Measurements from ENCODE around the gene TSC22D1.

TSC22D1 gene

DNA sequence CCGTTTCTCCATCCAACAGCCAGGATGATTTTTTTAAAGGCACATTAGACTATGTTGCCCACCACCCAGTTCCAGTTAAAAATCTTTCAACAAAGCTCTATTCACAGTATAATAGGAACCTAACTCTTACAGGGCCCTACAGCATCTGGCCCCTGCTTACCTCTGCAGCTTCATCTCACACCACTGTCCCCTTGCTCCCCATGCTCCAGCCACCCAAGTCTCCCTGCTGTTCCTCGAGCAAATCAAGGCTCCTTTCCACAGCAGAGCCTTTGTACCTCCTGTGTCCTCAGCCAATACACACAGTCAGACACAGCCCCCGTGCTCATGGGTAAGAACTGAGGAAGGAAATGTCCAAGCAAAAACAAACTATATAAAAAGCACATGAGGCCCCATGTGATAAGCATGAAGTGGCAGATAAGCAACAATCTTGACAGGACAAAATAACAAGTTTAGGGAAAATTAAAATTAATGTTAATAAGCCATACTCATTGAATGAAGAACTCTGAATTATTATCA, 67.5 kb downstream of the TSC22D1 start:
- no peaks in the 10 kb centered on the region for H3K27me3 Mint-ChIP-seq
- no peaks in the 10 kb centered on the region for H3K4me1 Mint-ChIP-seq (ENCODE audit: low read depth)
- no peak overlapping the region for H3K27ac Mint-ChIP-seq
- H3K4me3 Mint-ChIP-seq, result no peak overlapping the region
- H3K9me3 Mint-ChIP-seq, result no peaks in the 10 kb centered on the region
- intact Hi-C loops (cut with micrococcal nuclease), result no loop called here
- H3K36me3 Mint-ChIP-seq (ENCODE audit: low read depth), result no peaks in the 10 kb centered on the region

DNA sequence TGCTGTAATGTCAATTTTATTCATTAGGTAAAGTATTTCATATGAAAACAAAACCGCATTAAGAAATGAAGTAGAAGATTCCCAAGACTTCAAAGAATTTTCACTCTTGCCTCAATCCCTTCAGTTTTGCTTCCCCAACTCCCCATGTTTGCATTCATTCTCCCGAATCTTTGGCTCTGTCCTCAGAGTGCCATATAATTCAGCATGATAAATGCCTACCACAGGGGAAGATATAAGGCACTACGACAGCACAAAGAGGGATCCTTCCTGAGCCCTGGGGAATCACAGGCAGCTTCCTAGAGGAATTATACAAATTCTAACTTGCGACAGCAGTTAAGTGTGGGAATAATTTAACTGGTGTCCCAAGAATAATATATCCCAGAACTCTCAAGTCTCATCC, 68.5 kb downstream of the TSC22D1 start:
- Mint-ChIP-seq H3K4me1 (ENCODE audit: low read depth) (no peaks in the 10 kb centered on the region), H3K4me3 (no peak overlapping the region), H3K27me3 (no peaks in the 10 kb centered on the region), H3K27ac (no peak overlapping the region), H3K9me3 (no peaks in the 10 kb centered on the region), H3K36me3 (ENCODE audit: low read depth) (no peaks in the 10 kb centered on the region)
- intact Hi-C loops (cut with micrococcal nuclease), result no loop called here

GRCh38 chr13:44506719-44507118, 69.4 kb downstream of the TSC22D1 start:
- H3K4me1 Mint-ChIP-seq (ENCODE audit: low read depth), result no peaks in the 10 kb centered on the region
- no peaks in the 10 kb centered on the region for H3K36me3 Mint-ChIP-seq (ENCODE audit: low read depth)
- H3K27ac Mint-ChIP-seq, result no peak overlapping the region
- H3K4me3 Mint-ChIP-seq, result no peak overlapping the region
- H3K9me3 Mint-ChIP-seq, result no peaks in the 10 kb centered on the region
- H3K27me3 Mint-ChIP-seq, result no peaks in the 10 kb centered on the region
- intact Hi-C loops (cut with micrococcal nuclease), result no loop called here

- no peaks in the 10 kb centered on the region for H3K4me1 Mint-ChIP-seq (ENCODE audit: low read depth)
- H3K27ac Mint-ChIP-seq, result no peak overlapping the region
- H3K9me3 Mint-ChIP-seq, result no peaks in the 10 kb centered on the region
- intact Hi-C loops (cut with micrococcal nuclease), result no loop called here
- H3K36me3 Mint-ChIP-seq (ENCODE audit: low read depth), result no peaks in the 10 kb centered on the region
- H3K27me3 Mint-ChIP-seq, result no peaks in the 10 kb centered on the region
- H3K4me3 Mint-ChIP-seq, result no peak overlapping the region
Measured at GRCh38 chr13:44506251-44506650, 69.9 kb downstream of the TSC22D1 start.

DNA sequence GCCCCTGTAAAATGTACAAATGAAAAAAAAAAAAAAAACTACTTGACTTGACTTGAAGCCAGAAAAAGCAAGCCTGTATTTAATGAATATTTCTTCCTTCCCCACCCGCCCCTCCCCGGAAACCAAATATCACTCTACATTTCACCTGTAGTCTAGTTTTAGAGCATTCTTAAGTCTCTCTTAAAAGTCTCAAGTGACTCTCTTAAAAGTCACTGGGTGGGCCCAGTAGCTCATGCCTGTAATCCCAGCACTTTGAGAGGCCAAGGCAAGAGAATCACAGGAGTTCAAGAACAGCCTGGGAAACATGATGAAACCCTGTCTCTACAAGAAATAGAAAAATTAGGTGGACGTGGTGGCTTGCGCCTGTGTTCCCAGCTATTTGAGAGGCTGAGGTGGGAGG, 72.0 kb downstream of the TSC22D1 start:
- no peaks in the 10 kb centered on the region for H3K4me1 Mint-ChIP-seq (ENCODE audit: low read depth)
- intact Hi-C loops (cut with micrococcal nuclease), result no loop called here
- H3K27me3 Mint-ChIP-seq, result no peaks in the 10 kb centered on the region
- no peak overlapping the region for H3K27ac Mint-ChIP-seq
- no peaks in the 10 kb centered on the region for H3K36me3 Mint-ChIP-seq (ENCODE audit: low read depth)
- no peaks in the 10 kb centered on the region for H3K9me3 Mint-ChIP-seq
- H3K4me3 Mint-ChIP-seq, result no peak overlapping the region

- no peak overlapping the region for H3K27ac Mint-ChIP-seq
- intact Hi-C loops (cut with micrococcal nuclease), result no loop called here
- no peak overlapping the region for H3K4me3 Mint-ChIP-seq
- H3K4me1 Mint-ChIP-seq (ENCODE audit: low read depth), result peaks cover 11% of the 10 kb centered on the region
- H3K9me3 Mint-ChIP-seq, result no peaks in the 10 kb centered on the region
- H3K36me3 Mint-ChIP-seq (ENCODE audit: low read depth), result no peaks in the 10 kb centered on the region
- no peaks in the 10 kb centered on the region for H3K27me3 Mint-ChIP-seq
Measured at GRCh38 chr13:44498969-44499368, 77.2 kb downstream of the TSC22D1 start.

DNA sequence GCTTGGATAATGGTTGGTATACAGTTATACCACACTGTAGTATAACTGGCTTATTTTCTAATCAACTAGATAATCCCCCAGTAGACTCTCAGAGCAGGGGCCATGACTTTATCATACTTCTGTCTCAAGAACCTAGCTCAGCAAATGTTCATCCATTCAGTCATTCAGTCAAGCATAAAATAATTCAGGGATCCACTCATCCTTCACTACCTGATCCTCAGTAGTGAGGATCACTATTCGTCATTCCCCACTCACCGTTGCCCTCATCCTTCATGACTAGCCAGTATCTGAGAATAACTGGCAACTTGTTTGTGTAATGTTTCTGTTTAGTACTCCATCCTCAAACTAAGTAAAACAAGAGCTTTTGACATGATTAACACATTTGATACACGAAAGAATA, 77.6 kb downstream of the TSC22D1 start:
- no peaks in the 10 kb centered on the region for H3K36me3 Mint-ChIP-seq (ENCODE audit: low read depth)
- H3K27ac Mint-ChIP-seq, result no peak overlapping the region
- H3K9me3 Mint-ChIP-seq, result no peaks in the 10 kb centered on the region
- intact Hi-C loops (cut with micrococcal nuclease), result no loop called here
- peaks cover 11% of the 10 kb centered on the region for H3K4me1 Mint-ChIP-seq (ENCODE audit: low read depth)
- H3K4me3 Mint-ChIP-seq, result no peak overlapping the region
- no peaks in the 10 kb centered on the region for H3K27me3 Mint-ChIP-seq

GRCh38 chr13:44497801-44498200, 78.3 kb downstream of the TSC22D1 start:
- Mint-ChIP-seq H3K9me3 (no peaks in the 10 kb centered on the region), H3K4me1 (ENCODE audit: low read depth) (peaks cover 11% of the 10 kb centered on the region), H3K36me3 (ENCODE audit: low read depth) (no peaks in the 10 kb centered on the region), H3K4me3 (no peak overlapping the region), H3K27me3 (no peaks in the 10 kb centered on the region), H3K27ac (no peak overlapping the region)
- intact Hi-C loops (cut with micrococcal nuclease), result no loop called here

DNA sequence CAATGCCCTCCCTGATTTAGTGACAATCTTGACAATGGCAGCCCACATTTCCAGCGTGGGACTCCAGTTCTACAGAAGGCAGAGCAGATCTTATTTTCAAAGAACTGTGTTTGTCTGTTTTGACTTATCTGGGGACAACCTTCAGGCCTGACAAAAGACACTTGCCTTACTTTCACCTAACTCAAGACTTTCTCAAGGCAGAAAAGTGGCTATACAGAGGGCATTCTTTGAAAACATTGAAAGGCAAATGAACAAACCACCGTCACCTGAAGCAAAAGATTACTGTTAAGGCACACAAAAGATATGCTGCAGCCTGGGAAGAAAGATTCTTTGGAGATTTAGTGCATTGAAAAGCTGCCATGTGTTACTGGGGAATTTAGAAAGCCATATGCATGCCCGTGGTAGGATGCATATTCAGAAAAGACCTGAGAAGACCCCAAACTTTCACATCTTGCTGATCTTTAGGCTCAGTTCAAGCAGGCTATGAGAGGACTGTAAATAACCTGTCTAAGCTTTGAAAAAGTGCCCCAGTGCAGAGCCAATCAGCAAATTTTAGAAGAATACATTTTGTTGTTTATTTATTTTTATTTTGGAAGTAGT, 82.8 kb downstream of the TSC22D1 start:
- Mint-ChIP-seq H3K27me3 (no peaks in the 10 kb centered on the region), H3K4me3 (no peak overlapping the region), H3K27ac (peak overlapping the region; percentile 8), H3K36me3 (ENCODE audit: low read depth) (no peaks in the 10 kb centered on the region), H3K4me1 (ENCODE audit: low read depth) (peaks cover 8% of the 10 kb centered on the region), H3K9me3 (no peaks in the 10 kb centered on the region)
- intact Hi-C loops (cut with micrococcal nuclease), result no loop called here

DNA sequence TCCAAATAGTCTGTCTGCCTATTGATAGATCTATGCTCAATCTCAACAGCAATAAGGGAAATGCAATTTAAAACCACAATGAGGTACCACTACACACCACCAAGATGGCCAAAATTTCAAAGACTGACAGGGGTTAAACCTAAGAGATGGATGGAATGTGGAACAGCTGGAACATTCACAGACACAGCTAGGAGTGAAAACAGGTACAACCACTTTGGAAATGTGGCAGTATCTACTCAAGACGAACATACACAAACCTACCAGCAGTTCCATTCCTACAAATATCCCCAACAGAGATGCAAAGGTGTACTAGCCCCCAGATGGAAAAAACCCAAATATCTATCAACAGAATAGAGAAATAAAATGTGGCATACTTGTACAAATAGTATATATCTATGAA, 86.4 kb downstream of the TSC22D1 start:
- intact Hi-C loops (cut with micrococcal nuclease), result no loop called here
- Mint-ChIP-seq H3K27ac (no peak overlapping the region), H3K4me3 (no peak overlapping the region), H3K9me3 (no peaks in the 10 kb centered on the region), H3K36me3 (ENCODE audit: low read depth) (no peaks in the 10 kb centered on the region), H3K4me1 (ENCODE audit: low read depth) (peaks cover 4% of the 10 kb centered on the region), H3K27me3 (no peaks in the 10 kb centered on the region)

DNA sequence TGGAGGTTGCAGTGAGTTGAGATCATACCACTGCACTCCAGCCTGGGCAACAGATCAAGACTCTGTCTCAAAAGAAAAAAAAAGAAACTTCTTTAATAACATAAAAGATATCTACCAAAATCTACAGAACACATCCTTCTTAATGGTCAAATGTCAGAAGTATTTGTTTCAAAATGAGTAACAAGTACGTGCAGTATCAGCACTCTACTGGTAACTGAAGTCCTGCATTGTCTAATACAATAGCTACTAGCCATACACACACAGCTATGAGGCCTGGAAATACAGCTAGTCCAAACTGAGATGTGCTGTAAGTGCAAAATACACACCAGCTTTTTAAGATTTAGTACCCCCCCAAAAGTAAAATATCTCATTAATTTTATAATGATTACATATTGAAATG, 88.1 kb downstream of the TSC22D1 start:
- Mint-ChIP-seq H3K4me1 (ENCODE audit: low read depth) (peaks cover 10% of the 10 kb centered on the region), H3K27me3 (no peaks in the 10 kb centered on the region), H3K27ac (no peak overlapping the region), H3K4me3 (no peak overlapping the region), H3K36me3 (ENCODE audit: low read depth) (no peaks in the 10 kb centered on the region), H3K9me3 (no peaks in the 10 kb centered on the region)
- intact Hi-C loops (cut with micrococcal nuclease), result no loop called here

GRCh38 chr13:44484562-44485138, 91.5 kb downstream of the TSC22D1 start:
- H3K27ac Mint-ChIP-seq, result no peak overlapping the region
- H3K4me3 Mint-ChIP-seq, result no peak overlapping the region
- no peaks in the 10 kb centered on the region for H3K9me3 Mint-ChIP-seq
- H3K4me1 Mint-ChIP-seq (ENCODE audit: low read depth), result peaks cover 10% of the 10 kb centered on the region
- intact Hi-C loops (cut with micrococcal nuclease), result loop anchor here (1.0 to 5.0 kb wide), 2 partner anchors 338 to 486 kb away; no protein-coding TSS in a partner anchor
- H3K27me3 Mint-ChIP-seq, result no peaks in the 10 kb centered on the region
- no peaks in the 10 kb centered on the region for H3K36me3 Mint-ChIP-seq (ENCODE audit: low read depth)

DNA sequence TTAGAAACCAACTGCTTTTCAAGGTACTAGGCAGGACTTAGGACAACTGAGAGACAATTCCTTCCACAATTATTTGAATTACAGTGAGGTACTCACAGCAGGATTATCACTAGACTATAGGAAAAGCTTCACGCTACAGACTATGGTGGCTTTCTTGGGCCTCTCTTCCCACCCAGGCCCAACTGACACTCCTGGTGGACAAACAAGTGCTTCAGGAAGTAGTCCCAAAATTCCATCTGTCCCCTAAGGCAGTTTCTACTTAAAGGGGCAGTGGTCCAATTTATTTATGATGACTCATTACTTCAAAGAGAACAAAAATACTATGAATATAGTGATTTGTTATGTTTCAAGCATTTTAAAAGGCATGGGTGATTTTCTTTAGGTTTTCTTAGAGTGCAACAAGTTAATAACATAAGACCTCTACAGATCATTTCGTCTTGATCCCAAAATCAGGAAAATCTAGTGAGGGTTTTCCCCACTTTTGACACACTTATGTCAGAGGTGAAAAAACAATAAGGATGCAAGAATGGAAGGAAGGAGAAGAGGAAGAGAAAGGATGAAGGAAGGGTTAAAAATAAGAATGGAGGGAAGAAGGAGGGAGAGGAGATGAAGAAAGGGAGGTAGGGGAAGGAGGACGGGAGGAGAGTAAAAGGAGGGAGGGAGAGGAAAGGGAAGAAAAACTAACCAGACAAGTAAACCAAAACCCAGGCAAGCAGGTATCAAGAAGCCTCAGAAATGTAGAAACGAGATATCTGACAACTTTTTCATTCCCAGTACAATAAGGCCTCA, 101.8 kb downstream of the TSC22D1 start:
- H3K27ac Mint-ChIP-seq, result no peak overlapping the region
- H3K27me3 Mint-ChIP-seq, result no peaks in the 10 kb centered on the region

DNA sequence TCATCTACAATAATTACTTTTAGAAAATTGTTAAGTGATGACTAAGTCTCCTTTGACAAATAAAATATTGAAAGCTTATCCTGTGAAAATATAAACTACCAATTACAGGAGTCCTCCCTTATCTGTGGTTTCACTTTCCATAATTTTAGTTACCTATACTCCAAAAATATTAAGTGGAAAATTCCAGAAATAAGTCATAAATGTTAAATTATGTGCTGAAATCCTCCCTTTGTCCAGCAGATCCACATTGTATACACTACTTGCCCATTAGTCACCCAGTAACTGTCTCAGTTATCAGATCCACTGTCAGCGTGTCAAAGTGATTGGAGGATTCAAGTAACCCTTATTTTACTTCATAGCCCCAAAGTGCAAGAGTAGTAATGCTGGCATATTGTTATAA, 104.4 kb downstream of the TSC22D1 start:
- Mint-ChIP-seq H3K4me3 (no peak overlapping the region), H3K9me3 (no peaks in the 10 kb centered on the region), H3K27me3 (peaks cover 2% of the 10 kb centered on the region), H3K36me3 (ENCODE audit: low read depth) (no peaks in the 10 kb centered on the region), H3K4me1 (ENCODE audit: low read depth) (no peaks in the 10 kb centered on the region), H3K27ac (no peak overlapping the region)
- intact Hi-C loops (cut with micrococcal nuclease), result loop anchor here (2.0 kb wide), 1 partner anchor 567 kb away; no protein-coding TSS in a partner anchor

More for the DNA sequence above, 101.8 kb downstream of the TSC22D1 start:
- Mint-ChIP-seq H3K9me3 (no peaks in the 10 kb centered on the region), H3K4me3 (no peak overlapping the region), H3K4me1 (ENCODE audit: low read depth) (no peaks in the 10 kb centered on the region), H3K36me3 (ENCODE audit: low read depth) (no peaks in the 10 kb centered on the region)
- intact Hi-C loops (cut with micrococcal nuclease), result no loop called here

Measured in dendritic cell treated with granulocyte-macrophage colony-stimulating factor and Interleukin-4, amounts not matched to agents 40 ng/mL and 50 ng/mL, for 4 days (primary cell).